ENCODE results near the gene LPCAT3. TPM values are rescaled to one million over a fixed set of nuclear protein-coding genes. Genes with fewer than 3 reads are reported as not detected.

LPCAT3 gene
- total and polyA plus RNA-seq, 8 donors: 15.0 to 116 (median 48.2) TPM

DNA sequence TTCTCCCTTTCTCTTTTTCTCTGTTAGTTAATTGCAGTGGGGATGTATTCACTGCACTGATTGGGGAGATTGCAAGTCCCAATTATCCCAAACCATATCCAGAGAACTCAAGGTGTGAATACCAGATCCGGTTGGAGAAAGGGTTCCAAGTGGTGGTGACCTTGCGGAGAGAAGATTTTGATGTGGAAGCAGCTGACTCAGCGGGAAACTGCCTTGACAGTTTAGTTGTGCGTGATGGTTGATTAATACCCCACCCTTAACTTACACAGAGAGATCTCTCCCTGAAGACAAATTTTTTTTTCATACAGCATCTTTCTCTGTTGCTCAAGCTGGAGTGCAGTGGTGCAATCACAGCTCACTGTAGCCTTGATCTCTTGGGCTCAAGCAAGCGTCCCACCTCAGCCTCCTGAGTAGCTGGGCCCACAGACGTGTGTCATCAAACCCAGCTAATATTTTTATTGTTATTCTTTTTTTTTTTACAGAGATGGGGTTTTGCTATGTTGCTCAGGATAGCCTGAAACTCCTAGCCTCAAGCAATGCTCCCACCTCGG is 46.9 kb upstream of the LPCAT3 start:
- H3K36me3 ChIP-seq: peaks cover 0 to 68% (median 51%) of the 10 kb centered on the region in 4 donors
- H3K4me3 ChIP-seq: no peak overlapping the region
- no peak overlapping the region for H3K27ac ChIP-seq
- H3K27me3 ChIP-seq: no peaks in the 10 kb centered on the region
- peaks cover 0 to 58% (median 20%) of the 10 kb centered on the region in 4 donors for H3K4me1 ChIP-seq
- no peaks in the 10 kb centered on the region for H3K9me3 ChIP-seq
- TF ChIP-seq POLR2A (IDR thresholded peaks at IDR 0.05) (no peak), POLR2AphosphoS5 (IDR thresholded peaks at IDR 0.05) (no peak), EP300 (IDR thresholded peaks at IDR 0.05) (no peak)
- TF ChIP-seq, protein P1, sequence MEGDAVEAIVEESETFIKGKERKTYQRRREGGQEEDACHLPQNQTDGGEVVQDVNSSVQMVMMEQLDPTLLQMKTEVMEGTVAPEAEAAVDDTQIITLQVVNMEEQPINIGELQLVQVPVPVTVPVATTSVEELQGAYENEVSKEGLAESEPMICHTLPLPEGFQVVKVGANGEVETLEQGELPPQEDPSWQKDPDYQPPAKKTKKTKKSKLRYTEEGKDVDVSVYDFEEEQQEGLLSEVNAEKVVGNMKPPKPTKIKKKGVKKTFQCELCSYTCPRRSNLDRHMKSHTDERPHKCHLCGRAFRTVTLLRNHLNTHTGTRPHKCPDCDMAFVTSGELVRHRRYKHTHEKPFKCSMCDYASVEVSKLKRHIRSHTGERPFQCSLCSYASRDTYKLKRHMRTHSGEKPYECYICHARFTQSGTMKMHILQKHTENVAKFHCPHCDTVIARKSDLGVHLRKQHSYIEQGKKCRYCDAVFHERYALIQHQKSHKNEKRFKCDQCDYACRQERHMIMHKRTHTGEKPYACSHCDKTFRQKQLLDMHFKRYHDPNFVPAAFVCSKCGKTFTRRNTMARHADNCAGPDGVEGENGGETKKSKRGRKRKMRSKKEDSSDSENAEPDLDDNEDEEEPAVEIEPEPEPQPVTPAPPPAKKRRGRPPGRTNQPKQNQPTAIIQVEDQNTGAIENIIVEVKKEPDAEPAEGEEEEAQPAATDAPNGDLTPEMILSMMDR (IDR thresholded peaks at IDR 0.05): no peak
- intact Hi-C loops (cut with DNase I; ENCODE audit: low total_unique reads): no loop called here
- 90 to 95% (median 91%) methylated on average over 7 of the region's 7 CpGs for WGBS, 5 donors
- DNase-seq: no peak

DNA sequence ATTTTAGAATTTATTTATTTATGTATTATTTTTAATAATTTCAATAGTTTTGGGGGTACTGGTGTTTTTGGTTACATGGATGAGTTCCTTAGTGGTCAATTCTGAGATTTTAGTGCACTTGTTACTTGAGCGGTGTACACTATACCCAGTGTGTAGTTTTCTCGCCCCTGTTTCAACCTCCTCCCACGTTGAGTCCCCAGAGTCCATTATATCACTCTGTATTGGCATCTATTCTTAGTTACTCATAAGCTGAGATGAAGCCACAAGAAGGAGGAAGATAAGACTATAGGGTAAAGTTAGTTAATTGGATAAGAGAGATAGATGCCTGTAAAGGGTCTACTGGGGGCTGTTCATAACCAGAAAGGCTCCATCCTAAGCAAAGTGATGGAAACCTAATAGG is 46.2 kb upstream of the LPCAT3 start:
- intact Hi-C loops (cut with DNase I; ENCODE audit: low total_unique reads): no loop called here
- Histone ChIP-seq H3K27ac (no peak overlapping the region), H3K27me3 (no peaks in the 10 kb centered on the region), H3K9me3 (no peaks in the 10 kb centered on the region), H3K4me1 (peaks cover 0 to 64% (median 23%) of the 10 kb centered on the region in 4 donors), H3K4me3 (no peak overlapping the region), H3K36me3 (peaks cover 0 to 61% (median 45%) of the 10 kb centered on the region in 4 donors)
- WGBS, 5 donors: 67 to 79% (median 76%) methylated on average over 3 of the region's 3 CpGs
- TF ChIP-seq POLR2A (IDR thresholded peaks at IDR 0.05) (no peak), EP300 (IDR thresholded peaks at IDR 0.05) (no peak), POLR2AphosphoS5 (IDR thresholded peaks at IDR 0.05) (no peak)
- TF ChIP-seq, protein P1 (IDR thresholded peaks at IDR 0.05): no peak
- no peak for DNase-seq

DNA sequence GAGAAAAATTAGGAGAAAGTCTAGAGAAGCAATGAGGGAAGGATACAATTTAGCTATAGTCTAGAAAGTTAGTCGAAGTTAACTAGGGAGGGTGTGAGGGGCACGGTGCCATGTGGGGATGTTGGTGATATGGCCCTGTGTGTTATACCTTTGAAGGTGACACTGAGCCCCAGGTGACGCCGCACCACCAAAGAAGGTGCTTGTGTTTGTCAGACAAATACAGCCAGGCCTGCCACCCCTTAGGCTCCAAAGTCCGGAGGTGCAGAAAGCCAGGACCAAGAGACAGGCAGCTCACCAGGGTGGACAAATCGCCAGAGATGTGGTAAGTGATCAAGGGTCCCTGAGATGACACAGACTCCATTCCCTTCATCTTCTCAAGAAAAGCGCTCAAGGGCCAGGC is 43.3 kb upstream of the LPCAT3 start:
- Histone ChIP-seq H3K9me3 (no peaks in the 10 kb centered on the region), H3K27ac (peak overlapping the region in 4 of 5 donors; percentile 78 to 84 (median 83)), H3K36me3 (peaks cover 0 to 33% (median 18%) of the 10 kb centered on the region in 4 donors), H3K27me3 (no peaks in the 10 kb centered on the region), H3K4me1 (peaks cover 0 to 64% (median 15%) of the 10 kb centered on the region in 4 donors), H3K4me3 (peak overlapping the region; percentile 40 to 46 (median 44))
- DNase-seq: no peak
- 59 to 78% (median 67%) methylated on average over 7 of the region's 7 CpGs for WGBS, 5 donors
- intact Hi-C loops (cut with DNase I; ENCODE audit: low total_unique reads): no loop called here
- TF ChIP-seq POLR2AphosphoS5 (IDR thresholded peaks at IDR 0.05): no peak
- TF ChIP-seq, protein P1 (IDR thresholded peaks at IDR 0.05): no peak
- no peak for TF ChIP-seq EP300 (IDR thresholded peaks at IDR 0.05)
- no peak for TF ChIP-seq POLR2A (IDR thresholded peaks at IDR 0.05)

DNA sequence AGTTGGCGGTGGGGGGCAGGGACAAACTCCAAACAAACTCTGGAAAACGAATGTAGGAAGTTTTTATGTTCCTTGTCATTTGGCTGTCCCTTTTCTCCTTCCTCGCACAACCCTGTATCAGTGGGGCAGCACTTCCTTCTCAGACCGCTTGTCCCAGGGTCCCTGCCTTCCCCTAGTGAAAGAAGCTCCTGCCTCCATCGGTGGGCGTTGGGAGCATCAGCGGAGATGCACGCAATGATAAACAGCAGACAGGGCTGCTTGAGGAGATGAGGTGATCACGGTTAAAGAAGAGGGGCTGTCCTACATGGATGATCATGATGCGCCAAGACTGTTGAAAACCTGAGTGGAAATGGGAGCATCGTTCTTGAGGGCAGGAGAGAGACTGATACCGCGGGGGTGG is 42.9 kb upstream of the LPCAT3 start:
- H3K4me1 ChIP-seq: peaks cover 0 to 64% (median 15%) of the 10 kb centered on the region in 4 donors
- H3K9me3 ChIP-seq: no peaks in the 10 kb centered on the region
- intact Hi-C loops (cut with DNase I; ENCODE audit: low total_unique reads): no loop called here
- H3K4me3 ChIP-seq: peak overlapping the region; percentile 40 to 46 (median 44)
- TF ChIP-seq POLR2AphosphoS5 (IDR thresholded peaks at IDR 0.05) (no peak), EP300 (IDR thresholded peaks at IDR 0.05) (no peak), POLR2A (IDR thresholded peaks at IDR 0.05) (no peak)
- TF ChIP-seq, protein P1 (IDR thresholded peaks at IDR 0.05): no peak
- H3K27ac ChIP-seq: peak overlapping the region; percentile 74 to 84 (median 82)
- peak in 1 of 2 donors; percentile 28 for DNase-seq
- H3K36me3 ChIP-seq: peaks cover 0 to 29% (median 14%) of the 10 kb centered on the region in 4 donors
- H3K27me3 ChIP-seq: no peaks in the 10 kb centered on the region
- WGBS, 5 donors: 48 to 69% (median 60%) methylated on average over 13 of the region's 13 CpGs

Data from stomach (tissue), 9 donors.